ENCODE data around the gene SLC25A23. TPM values are rescaled to one million over a fixed set of nuclear protein-coding genes. Genes with fewer than 3 reads are reported as not detected.

The SLC25A23 gene
- total RNA-seq, 1 experiment from 2014 or later: 42.9 TPM

DNA sequence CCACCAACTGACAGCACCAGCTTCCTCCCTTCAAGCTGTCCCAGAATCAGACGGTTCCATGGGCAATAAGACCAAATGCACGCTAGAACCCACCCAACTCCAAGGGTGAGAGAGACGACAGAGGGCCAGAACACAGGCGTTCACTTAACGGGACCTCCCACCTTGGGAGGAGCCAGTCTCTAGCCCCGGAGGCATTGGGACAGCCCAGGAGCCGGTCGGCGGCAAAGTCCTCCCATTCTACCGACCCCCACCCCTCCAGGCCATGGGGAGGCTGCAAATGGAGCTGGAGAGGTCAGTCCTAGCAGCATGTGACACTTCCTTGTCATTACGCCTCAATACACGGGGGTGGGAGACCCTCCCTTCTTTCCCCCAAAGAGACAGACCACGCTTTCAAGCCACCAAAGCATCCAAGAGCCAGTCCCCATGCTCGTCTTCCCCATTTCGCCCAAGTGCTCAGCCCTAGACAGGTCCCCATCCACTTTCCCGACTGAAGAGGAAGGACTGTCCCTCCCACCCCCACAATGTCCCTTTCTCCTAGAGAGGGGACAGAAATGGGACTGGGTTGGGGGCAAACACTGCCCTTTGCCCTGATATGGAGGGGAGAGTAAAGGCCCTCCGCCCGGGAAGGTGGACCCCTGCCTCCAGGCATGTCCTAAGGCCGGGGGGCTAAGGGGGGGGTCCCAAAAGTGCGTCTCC lies 35.9 kb downstream of the SLC25A23 start:
- Histone ChIP-seq H3K27ac (ENCODE audit: insufficient read length, low read depth, low read length) (no peak overlapping the region), H3K9me3 (ENCODE audit: control insufficient read depth, low read depth, low read length) (no peaks in the 10 kb centered on the region)

More for the DNA sequence above, 35.9 kb downstream of the SLC25A23 start:
- H3K9me3 Mint-ChIP-seq: peaks cover 6 to 8% of the 10 kb centered on the region in 2 experiments
- Histone ChIP-seq H2BK5ac (ENCODE audit: insufficient read length, low read length) (no peak overlapping the region), H3K9ac (ENCODE audit: extremely low read depth, insufficient read length, low read length) (peak overlapping the region; percentile 64), H3K23ac (ENCODE audit: insufficient read length, low read depth, low read length) (no peak overlapping the region), H2BK15ac (ENCODE audit: low read depth, low read length) (no peak overlapping the region), H3K27me3 (ENCODE audit: insufficient read depth, low read length) (no peaks in the 10 kb centered on the region), H4K8ac (replicated peaks; ENCODE audit: insufficient read length, low read depth, low read length) (no peak overlapping the region), H2AFZ (ENCODE audit: low read length) (no peak overlapping the region), H3K18ac (ENCODE audit: insufficient read length, low read depth, low read length) (no peak overlapping the region), H3K14ac (ENCODE audit: insufficient read depth, low read length) (no peak overlapping the region), H3K56ac (ENCODE audit: insufficient read length, low read depth, low read length) (no peak overlapping the region), H4K5ac (ENCODE audit: insufficient read length, low read depth, low read length) (no peak overlapping the region), H3T11ph (ENCODE audit: low read length) (no peak overlapping the region), H3K79me1 (ENCODE audit: insufficient read depth, low read depth, low read length, poor library complexity, severe bottlenecking) (peaks cover 3% of the 10 kb centered on the region), H3K23me2 (ENCODE audit: insufficient read length, low read depth, low read length, poor library complexity, severe bottlenecking) (peaks cover 4% of the 10 kb centered on the region), H2BK12ac (ENCODE audit: insufficient read length, low read depth, low read length) (no peak overlapping the region), H4K91ac (ENCODE audit: insufficient read length, low read depth, low read length) (no peak overlapping the region), H3K4me2 (ENCODE audit: insufficient read depth, insufficient read length, low read length) (peak overlapping the region; percentile 78), H3K4ac (ENCODE audit: low read depth, low read length) (no peak overlapping the region), H4K20me1 (ENCODE audit: control insufficient read depth, insufficient read depth, insufficient read length) (no peaks in the 10 kb centered on the region), H2AK5ac (ENCODE audit: insufficient read length, low read length) (no peak overlapping the region), H2BK120ac (ENCODE audit: low read depth, low read length, poor library complexity, severe bottlenecking) (no peak overlapping the region), H3K79me2 (ENCODE audit: insufficient read depth, low read length) (peaks cover 44% of the 10 kb centered on the region), H3K4me1 (ENCODE audit: insufficient read depth, low read length) (no peaks in the 10 kb centered on the region), H2BK20ac (ENCODE audit: low read depth, low read length, poor library complexity, severe bottlenecking) (no peak overlapping the region)
- peak; percentile 75 for DNase-seq
- WGBS (ENCODE audit: extremely low coverage, insufficient read length, low lambda C conversion rate): no CpG with 5 or more reads among the region's 20 CpGs
- H3K27ac Mint-ChIP-seq: peak overlapping the region; percentile 73 to 93 (median 91)
- TF ChIP-seq, protein P1, sequence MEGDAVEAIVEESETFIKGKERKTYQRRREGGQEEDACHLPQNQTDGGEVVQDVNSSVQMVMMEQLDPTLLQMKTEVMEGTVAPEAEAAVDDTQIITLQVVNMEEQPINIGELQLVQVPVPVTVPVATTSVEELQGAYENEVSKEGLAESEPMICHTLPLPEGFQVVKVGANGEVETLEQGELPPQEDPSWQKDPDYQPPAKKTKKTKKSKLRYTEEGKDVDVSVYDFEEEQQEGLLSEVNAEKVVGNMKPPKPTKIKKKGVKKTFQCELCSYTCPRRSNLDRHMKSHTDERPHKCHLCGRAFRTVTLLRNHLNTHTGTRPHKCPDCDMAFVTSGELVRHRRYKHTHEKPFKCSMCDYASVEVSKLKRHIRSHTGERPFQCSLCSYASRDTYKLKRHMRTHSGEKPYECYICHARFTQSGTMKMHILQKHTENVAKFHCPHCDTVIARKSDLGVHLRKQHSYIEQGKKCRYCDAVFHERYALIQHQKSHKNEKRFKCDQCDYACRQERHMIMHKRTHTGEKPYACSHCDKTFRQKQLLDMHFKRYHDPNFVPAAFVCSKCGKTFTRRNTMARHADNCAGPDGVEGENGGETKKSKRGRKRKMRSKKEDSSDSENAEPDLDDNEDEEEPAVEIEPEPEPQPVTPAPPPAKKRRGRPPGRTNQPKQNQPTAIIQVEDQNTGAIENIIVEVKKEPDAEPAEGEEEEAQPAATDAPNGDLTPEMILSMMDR (conservative IDR thresholded peaks at IDR 0.05): no peak
- peaks cover 10 to 15% of the 10 kb centered on the region in 2 experiments for H3K4me1 Mint-ChIP-seq
- peaks cover 32 to 57% (median 51%) of the 10 kb centered on the region in 3 experiments for H3K36me3 Mint-ChIP-seq (ENCODE audit: insufficient read depth in 1 of 3, low read depth in 3 of 3)
- H3K4me3 Mint-ChIP-seq: peak overlapping the region; percentile 92 to 93
- peaks cover 4% of the 10 kb centered on the region; the same call in 1 of the 2 replicates for H3K27me3 Mint-ChIP-seq (ENCODE audit: low read depth)

Data from H9 (cell line).